ENCODE measurements around the gene THPO.
A peak's percentile ranks its signal among the peaks of the same experiment; 100 is the strongest.

The THPO gene

DNA sequence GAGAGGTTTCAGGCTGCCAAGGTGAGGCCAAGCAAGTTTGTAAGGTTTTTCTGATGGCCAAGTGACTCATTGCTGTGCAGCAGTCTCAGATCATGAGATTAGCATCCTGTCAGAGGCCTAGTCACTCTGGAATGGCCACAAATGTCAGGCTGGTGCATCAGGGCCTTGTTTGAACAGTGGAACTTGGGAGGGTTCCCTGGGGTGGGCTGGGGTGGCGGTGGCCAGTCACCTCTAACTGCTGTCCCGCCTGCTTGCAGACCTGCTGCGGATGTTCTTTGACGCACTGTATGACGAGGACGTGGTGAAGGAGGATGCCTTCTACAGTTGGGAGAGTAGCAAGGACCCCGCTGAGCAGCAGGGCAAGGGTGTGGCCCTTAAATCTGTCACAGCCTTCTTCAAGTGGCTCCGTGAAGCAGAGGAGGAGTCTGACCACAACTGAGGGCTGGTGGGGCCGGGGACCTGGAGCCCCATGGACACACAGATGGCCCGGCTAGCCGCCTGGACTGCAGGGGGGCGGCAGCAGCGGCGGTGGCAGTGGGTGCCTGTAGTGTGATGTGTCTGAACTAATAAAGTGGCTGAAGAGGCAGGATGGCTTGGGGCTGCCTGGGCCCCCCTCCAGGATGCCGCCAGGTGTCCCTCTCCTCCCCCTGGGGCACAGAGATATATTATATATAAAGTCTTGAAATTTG is 43.4 kb downstream of the THPO start:
- Histone ChIP-seq H3K9ac (ENCODE audit: low read depth, low read length, poor library complexity) (no peak overlapping the region), H3K36me3 (replicated peaks in 1 of 2; ENCODE audit: control insufficient read depth in 2 of 2, insufficient read depth in 2 of 2, low read length in 2 of 2) (peaks cover 39 to 60% of the 10 kb centered on the region in 2 donors), H3K27ac (replicated peaks; ENCODE audit: low read length) (no peak overlapping the region)

DNA sequence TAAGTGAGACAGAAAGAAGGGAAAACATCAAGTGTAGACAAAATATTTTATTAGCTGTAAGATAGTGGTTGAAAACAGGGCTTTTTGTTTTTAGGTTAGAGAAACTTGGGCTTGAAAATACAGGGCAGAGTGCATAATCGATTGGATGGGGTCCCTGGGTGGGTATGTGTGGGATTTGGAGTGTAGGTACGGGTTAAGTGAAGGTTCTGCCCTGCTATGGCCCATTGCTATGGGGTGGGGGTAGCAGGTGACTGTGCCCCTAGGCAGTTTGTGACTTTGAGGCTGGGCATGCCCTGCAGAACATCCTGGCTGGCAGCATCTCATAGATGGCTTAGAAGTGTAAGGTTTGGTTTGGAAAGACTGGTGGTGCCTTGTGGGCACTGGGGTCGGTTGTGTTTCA is 44.3 kb downstream of the THPO start:
- no peak for DNase-seq (ENCODE audit: low spot score)
- Histone ChIP-seq H3K79me1 (ENCODE audit: low read depth, low read length) (peaks cover 3% of the 10 kb centered on the region), H3K4me2 (ENCODE audit: insufficient read depth, low read length, poor library complexity, severe bottlenecking) (no peak overlapping the region), H4K91ac (ENCODE audit: low read depth, low read length, poor library complexity) (no peak overlapping the region), H3K9me3 (replicated peaks in 1 of 2; ENCODE audit: control insufficient read depth in 2 of 2, insufficient read depth in 1 of 2, low read depth in 1 of 2, low read length in 2 of 2) (no peaks in the 10 kb centered on the region), H2BK5ac (ENCODE audit: low read length) (no peak overlapping the region), H3K4me1 (ENCODE audit: control insufficient read depth in 2 of 2, insufficient read depth in 1 of 2, low read depth in 1 of 2, low read length in 2 of 2) (peaks cover 15 to 26% of the 10 kb centered on the region in 2 donors), H3K4ac (ENCODE audit: low read length) (no peak overlapping the region), H2BK15ac (ENCODE audit: low read length) (no peak overlapping the region), H3K9ac (ENCODE audit: low read depth, low read length, poor library complexity) (no peak overlapping the region), H3K27ac (replicated peaks; ENCODE audit: low read length) (no peak overlapping the region), H3K36me3 (replicated peaks in 1 of 2; ENCODE audit: control insufficient read depth in 2 of 2, insufficient read depth in 2 of 2, low read length in 2 of 2) (peaks cover 44 to 70% of the 10 kb centered on the region in 2 donors), H2AK5ac (ENCODE audit: low read depth, low read length) (no peak overlapping the region), H3K14ac (ENCODE audit: low read length) (no peak overlapping the region), H3K4me3 (ENCODE audit: low read length in 2 of 2) (no peak overlapping the region), H2BK120ac (ENCODE audit: low read depth, low read length) (no peak overlapping the region), H3K18ac (ENCODE audit: low read length) (no peak overlapping the region), H3K27me3 (ENCODE audit: control insufficient read depth in 3 of 3, insufficient read depth in 3 of 3, low read depth in 1 of 3, low read length in 3 of 3) (no peaks in the 10 kb centered on the region), H4K8ac (ENCODE audit: low read depth, low read length) (no peak overlapping the region), H2BK12ac (ENCODE audit: low read length) (no peak overlapping the region), H2AFZ (ENCODE audit: low read length) (no peak overlapping the region), H3K23ac (ENCODE audit: low read depth, low read length, poor library complexity) (peak overlapping the region; percentile 34)
- no CpG with 5 or more reads among the region's 3 CpGs for WGBS, 2 donors (ENCODE audit: extremely low coverage in 2 of 2, insufficient read length in 2 of 2, insufficient replicate concordance in 1 of 2)

More for the DNA sequence above, 43.4 kb downstream of the THPO start:
- Histone ChIP-seq H3K4ac (ENCODE audit: low read length) (no peak overlapping the region), H3K4me2 (ENCODE audit: insufficient read depth, low read length, poor library complexity, severe bottlenecking) (no peak overlapping the region), H3K27me3 (ENCODE audit: control insufficient read depth in 3 of 3, insufficient read depth in 3 of 3, low read depth in 1 of 3, low read length in 3 of 3) (no peaks in the 10 kb centered on the region), H3K4me1 (ENCODE audit: control insufficient read depth in 2 of 2, insufficient read depth in 1 of 2, low read depth in 1 of 2, low read length in 2 of 2) (peaks cover 20 to 31% of the 10 kb centered on the region in 2 donors), H3K4me3 (ENCODE audit: low read length in 2 of 2) (no peak overlapping the region), H3K23ac (ENCODE audit: low read depth, low read length, poor library complexity) (no peak overlapping the region), H2BK15ac (ENCODE audit: low read length) (no peak overlapping the region), H2BK12ac (ENCODE audit: low read length) (no peak overlapping the region), H2AFZ (ENCODE audit: low read length) (no peak overlapping the region), H2BK120ac (ENCODE audit: low read depth, low read length) (no peak overlapping the region), H2BK5ac (ENCODE audit: low read length) (no peak overlapping the region), H3K18ac (ENCODE audit: low read length) (no peak overlapping the region), H3K14ac (ENCODE audit: low read length) (no peak overlapping the region), H3K79me1 (ENCODE audit: low read depth, low read length) (peaks cover 3% of the 10 kb centered on the region), H3K9me3 (replicated peaks in 1 of 2; ENCODE audit: control insufficient read depth in 2 of 2, insufficient read depth in 1 of 2, low read depth in 1 of 2, low read length in 2 of 2) (no peaks in the 10 kb centered on the region), H2AK5ac (ENCODE audit: low read depth, low read length) (no peak overlapping the region), H4K8ac (ENCODE audit: low read depth, low read length) (no peak overlapping the region), H4K91ac (ENCODE audit: low read depth, low read length, poor library complexity) (no peak overlapping the region)
- WGBS, 2 donors (ENCODE audit: extremely low coverage in 2 of 2, insufficient read length in 2 of 2, insufficient replicate concordance in 1 of 2): no CpG with 5 or more reads among the region's 15 CpGs
- DNase-seq (ENCODE audit: low spot score): no peak

DNA sequence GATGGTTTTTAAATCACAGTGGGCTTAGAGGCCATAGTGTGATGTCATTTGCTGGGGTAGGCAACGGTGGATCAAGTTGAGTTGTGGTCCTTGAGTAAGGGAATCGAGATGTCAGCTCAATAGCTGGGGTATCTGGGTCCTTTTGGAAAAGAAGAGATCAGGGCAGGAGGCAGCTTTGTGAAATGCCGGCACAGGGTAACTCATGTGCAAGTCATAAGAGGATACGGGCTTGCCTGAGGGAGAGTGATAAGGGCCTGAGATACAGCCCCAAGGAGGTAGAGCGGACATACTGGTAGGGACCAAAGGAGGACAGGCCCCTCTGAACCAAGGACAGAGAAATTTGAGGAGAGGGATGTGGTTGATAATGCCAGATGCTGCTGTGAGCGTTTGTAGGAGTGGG is 44.8 kb downstream of the THPO start:
- Histone ChIP-seq H4K8ac (ENCODE audit: low read depth, low read length) (no peak overlapping the region), H3K9me3 (replicated peaks in 1 of 2; ENCODE audit: control insufficient read depth in 2 of 2, insufficient read depth in 1 of 2, low read depth in 1 of 2, low read length in 2 of 2) (no peaks in the 10 kb centered on the region), H2AK5ac (ENCODE audit: low read depth, low read length) (no peak overlapping the region), H3K4me3 (ENCODE audit: low read length in 2 of 2) (no peak overlapping the region), H3K79me1 (ENCODE audit: low read depth, low read length) (peaks cover 3% of the 10 kb centered on the region), H2BK12ac (ENCODE audit: low read length) (no peak overlapping the region), H2AFZ (ENCODE audit: low read length) (no peak overlapping the region), H2BK120ac (ENCODE audit: low read depth, low read length) (no peak overlapping the region), H3K23ac (ENCODE audit: low read depth, low read length, poor library complexity) (no peak overlapping the region), H3K18ac (ENCODE audit: low read length) (no peak overlapping the region), H3K9ac (ENCODE audit: low read depth, low read length, poor library complexity) (no peak overlapping the region), H3K4me2 (ENCODE audit: insufficient read depth, low read length, poor library complexity, severe bottlenecking) (no peak overlapping the region), H2BK5ac (ENCODE audit: low read length) (no peak overlapping the region), H3K14ac (ENCODE audit: low read length) (no peak overlapping the region), H3K27me3 (ENCODE audit: control insufficient read depth in 3 of 3, insufficient read depth in 3 of 3, low read depth in 1 of 3, low read length in 3 of 3) (no peaks in the 10 kb centered on the region), H3K4me1 (ENCODE audit: control insufficient read depth in 2 of 2, insufficient read depth in 1 of 2, low read depth in 1 of 2, low read length in 2 of 2) (peaks cover 12 to 22% of the 10 kb centered on the region in 2 donors), H3K27ac (replicated peaks; ENCODE audit: low read length) (no peak overlapping the region), H2BK15ac (ENCODE audit: low read length) (no peak overlapping the region), H4K91ac (ENCODE audit: low read depth, low read length, poor library complexity) (no peak overlapping the region), H3K36me3 (replicated peaks in 1 of 2; ENCODE audit: control insufficient read depth in 2 of 2, insufficient read depth in 2 of 2, low read length in 2 of 2) (peaks cover 49 to 75% of the 10 kb centered on the region in 2 donors), H3K4ac (ENCODE audit: low read length) (no peak overlapping the region)
- no peak for DNase-seq (ENCODE audit: low spot score)
- no CpG with 5 or more reads among the region's 6 CpGs for WGBS, 2 donors (ENCODE audit: extremely low coverage in 2 of 2, insufficient read length in 2 of 2, insufficient replicate concordance in 1 of 2)

DNA sequence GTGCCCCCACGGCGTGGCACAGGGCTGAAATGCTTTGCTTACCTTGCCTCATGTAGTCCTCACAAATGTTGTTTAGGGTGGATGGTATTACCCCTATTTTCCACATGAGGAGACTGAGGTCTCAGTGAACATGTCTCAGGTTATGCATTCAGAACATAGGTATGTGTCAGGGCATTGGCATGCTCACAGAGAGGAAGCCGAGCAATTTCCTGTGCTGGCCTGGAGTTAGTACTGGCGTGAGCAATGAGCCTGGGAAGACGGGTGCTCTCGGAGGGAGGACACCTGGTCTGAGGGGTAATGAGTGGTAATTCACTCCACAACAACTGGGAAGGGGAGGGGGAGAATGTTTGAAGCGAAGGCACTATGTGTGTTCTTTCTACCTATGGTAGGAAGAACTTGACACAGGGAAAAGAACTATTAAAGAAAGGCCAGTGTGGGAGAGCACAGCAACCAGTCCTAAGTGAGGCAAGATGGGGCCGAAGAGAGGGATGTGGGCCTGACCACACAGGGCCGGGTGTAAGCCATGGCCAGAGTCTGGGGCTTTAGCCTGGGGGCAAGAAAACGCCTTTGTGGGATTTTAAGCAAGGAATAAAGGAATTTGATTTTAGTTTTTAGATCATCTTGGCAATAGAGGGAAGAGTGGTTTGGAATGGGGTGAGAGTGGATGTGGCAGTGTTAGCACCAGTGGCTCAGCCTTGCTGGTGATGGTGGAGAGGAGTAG is 45.5 kb downstream of the THPO start:
- Histone ChIP-seq H3K79me1 (ENCODE audit: low read depth, low read length) (peaks cover 3% of the 10 kb centered on the region), H3K27me3 (ENCODE audit: control insufficient read depth in 3 of 3, insufficient read depth in 3 of 3, low read depth in 1 of 3, low read length in 3 of 3) (no peaks in the 10 kb centered on the region), H3K4ac (ENCODE audit: low read length) (no peak overlapping the region), H2AFZ (ENCODE audit: low read length) (no peak overlapping the region), H3K4me2 (ENCODE audit: insufficient read depth, low read length, poor library complexity, severe bottlenecking) (no peak overlapping the region), H3K9ac (ENCODE audit: low read depth, low read length, poor library complexity) (peak overlapping the region; percentile 78), H2AK5ac (ENCODE audit: low read depth, low read length) (no peak overlapping the region), H3K18ac (ENCODE audit: low read length) (no peak overlapping the region), H3K4me3 (ENCODE audit: low read length in 2 of 2) (peak overlapping the region in 1 of 2 donors; percentile 45), H4K91ac (ENCODE audit: low read depth, low read length, poor library complexity) (no peak overlapping the region), H2BK12ac (ENCODE audit: low read length) (no peak overlapping the region), H2BK15ac (ENCODE audit: low read length) (no peak overlapping the region), H2BK5ac (ENCODE audit: low read length) (no peak overlapping the region), H3K14ac (ENCODE audit: low read length) (no peak overlapping the region), H3K36me3 (replicated peaks in 1 of 2; ENCODE audit: control insufficient read depth in 2 of 2, insufficient read depth in 2 of 2, low read length in 2 of 2) (peaks cover 54 to 81% of the 10 kb centered on the region in 2 donors), H3K9me3 (replicated peaks in 1 of 2; ENCODE audit: control insufficient read depth in 2 of 2, insufficient read depth in 1 of 2, low read depth in 1 of 2, low read length in 2 of 2) (no peaks in the 10 kb centered on the region), H3K4me1 (ENCODE audit: control insufficient read depth in 2 of 2, insufficient read depth in 1 of 2, low read depth in 1 of 2, low read length in 2 of 2) (peaks cover 11 to 16% of the 10 kb centered on the region in 2 donors), H3K27ac (replicated peaks; ENCODE audit: low read length) (no peak overlapping the region), H4K8ac (ENCODE audit: low read depth, low read length) (no peak overlapping the region), H3K23ac (ENCODE audit: low read depth, low read length, poor library complexity) (no peak overlapping the region), H2BK120ac (ENCODE audit: low read depth, low read length) (no peak overlapping the region)
- no peak for DNase-seq (ENCODE audit: low spot score)
- no CpG with 5 or more reads among the region's 10 CpGs for WGBS, 2 donors (ENCODE audit: extremely low coverage in 2 of 2, insufficient read length in 2 of 2, insufficient replicate concordance in 1 of 2)

Measured in neuronal stem cell (in vitro differentiated cells).